Neural cell (in vitro differentiated cells): ENCODE results near the gene LBH.

Experiments used
- CTCF ChIP-seq: fragments of 450-650 bp; IDR thresholded peaks from 2 replicates; pipeline ENCODE4 v1.5.1; 2014; ENCODE audit warnings: antibody characterized with exemption, mild to moderate bottlenecking, moderate library complexity; ENCODE audit not compliant: poor library complexity, severe bottlenecking
- MXI1 ChIP-seq: fragments of 450-650 bp; conservative IDR thresholded peaks from 2 replicates; pipeline ENCODE4 v1.6.1; 2014; ENCODE audit warnings: antibody characterized with exemption, mild to moderate bottlenecking; ENCODE audit not compliant: poor library complexity, severe bottlenecking
- RAD21 ChIP-seq: fragments of 450-650 bp; conservative IDR thresholded peaks from 2 replicates; pipeline ENCODE4 v1.6.1; 2014; ENCODE audit warnings: antibody characterized with exemption, mild to moderate bottlenecking, moderate library complexity

- TF ChIP-seq CTCF (no peak), RAD21 (no peak), MXI1 (no peak)
Measured at GRCh38 chr2:30259071-30259470, 27.7 kb downstream of the LBH start.
